MM.1S (cell line): ENCODE measurements around the gene GUCY2C.

Experiments
- DNase-seq: peaks from one replicate; pipeline ENCODE4 v3.0.0-alpha.2; 2015
- H2AFZ ChIP-seq: fragments of 300-600 bp; sonication (generic); 2 replicates; pipeline ENCODE4 v1.6.0; 2016; ENCODE audit warnings: antibody characterized with exemption, low read length
- H3F3A ChIP-seq: fragments of 300-600 bp; sonication (generic); 2 replicates; pipeline ENCODE4 v1.6.1; 2016; ENCODE audit warnings: mild to moderate bottlenecking, antibody characterized with exemption, low read length, moderate library complexity, mixed read lengths; ENCODE audit not compliant: insufficient read depth
- H3K27ac ChIP-seq: fragments of 300-600 bp; sonication (generic); 2 replicates; pipeline ENCODE4 v1.5.1; 2016; ENCODE audit warnings: mild to moderate bottlenecking, low read length
- H3K27me3 ChIP-seq: fragments of 300-600 bp; sonication (generic); replicated peaks from 2 replicates; pipeline ENCODE4 v1.6.0; 2016; ENCODE audit warnings: low read length; ENCODE audit not compliant: insufficient read depth
- H3K36me3 ChIP-seq: fragments of 300-600 bp; sonication (generic); replicated peaks from 2 replicates; pipeline ENCODE4 v1.6.1; 2016; ENCODE audit warnings: mild to moderate bottlenecking, low read length, mixed read lengths; ENCODE audit not compliant: insufficient read depth
- H3K4me1 ChIP-seq: fragments of 300-600 bp; sonication (generic); 2 replicates; pipeline ENCODE4 v1.6.1; 2016; ENCODE audit warnings: low read length, mixed read lengths
- H3K4me2 ChIP-seq: fragments of 300-600 bp; sonication (generic); 2 replicates; pipeline ENCODE4 v1.6.0; 2016; ENCODE audit warnings: low read depth, low read length
- H3K4me3 ChIP-seq: fragments of 300-600 bp; sonication (generic); 2 replicates; pipeline ENCODE4 v1.5.1; 2016; ENCODE audit warnings: low read length, mixed read lengths
- H3K79me2 ChIP-seq: fragments of 300-600 bp; sonication (generic); 2 replicates; pipeline ENCODE4 v1.6.1; 2016; ENCODE audit warnings: mixed run types, low read length, mixed read lengths
- H3K9ac ChIP-seq: fragments of 300-600 bp; sonication (generic); 2 replicates; pipeline ENCODE4 v1.6.1; 2016; ENCODE audit warnings: low read length, mixed read lengths
- H3K9me2 ChIP-seq: fragments of 300-600 bp; sonication (generic); replicated peaks from 2 replicates; pipeline ENCODE4 v1.6.1; 2016; ENCODE audit warnings: mild to moderate bottlenecking, low read length, mixed read lengths; ENCODE audit not compliant: insufficient read depth
- H3K9me3 ChIP-seq: fragments of 300-600 bp; sonication (generic); replicated peaks from 2 replicates; pipeline ENCODE4 v1.6.1; 2016; ENCODE audit warnings: mild to moderate bottlenecking, low read length, mixed read lengths; ENCODE audit not compliant: insufficient read depth
- H4K20me1 ChIP-seq: fragments of 300-600 bp; sonication (generic); 2 replicates; pipeline ENCODE4 v1.6.1; 2016; ENCODE audit warnings: mild to moderate bottlenecking, low read length, moderate library complexity, mixed read lengths; ENCODE audit not compliant: insufficient read depth
- CTCF ChIP-seq: fragments of 300-600 bp; sonication (generic); IDR thresholded peaks from 2 replicates; pipeline ENCODE4 v1.5.1; 2016; ENCODE audit warnings: antibody characterized with exemption, low read length, mixed read lengths
- EZH2 ChIP-seq: fragments of 300-600 bp; sonication (generic); optimal IDR thresholded peaks from 2 replicates; pipeline ENCODE3; 2017; ENCODE audit warnings: low read depth, mild to moderate bottlenecking, antibody characterized with exemption, low read length, mixed read lengths
- EZH2phosphoT487 ChIP-seq: fragments of 300-600 bp; sonication (generic); IDR thresholded peaks from 2 replicates; pipeline ENCODE4 v1.6.1; 2018; ENCODE audit warnings: antibody characterized with exemption, low read length

GUCY2C gene

GRCh38 chr12:14629832-14630710, 66.3 kb downstream of the GUCY2C start:
- Histone ChIP-seq H3K27ac (no peak overlapping the region), H2AFZ (no peak overlapping the region), H3K4me3 (no peak overlapping the region), H4K20me1 (no peaks in the 10 kb centered on the region), H3K4me2 (no peak overlapping the region), H3K9me3 (no peaks in the 10 kb centered on the region), H3K9ac (no peak overlapping the region), H3K79me2 (no peaks in the 10 kb centered on the region), H3K36me3 (no peaks in the 10 kb centered on the region), H3K27me3 (no peaks in the 10 kb centered on the region), H3K4me1 (no peaks in the 10 kb centered on the region), H3K9me2 (no peaks in the 10 kb centered on the region), H3F3A (no peaks in the 10 kb centered on the region)
- DNase-seq, result peak; percentile 56
- no peak for TF ChIP-seq EZH2
- peak; percentile 96 for TF ChIP-seq CTCF

GRCh38 chr12:14628771-14629170, 67.6 kb downstream of the GUCY2C start:
- H3K79me2 ChIP-seq, result no peaks in the 10 kb centered on the region
- no peak for DNase-seq
- no peak overlapping the region for H3K27ac ChIP-seq
- H3K36me3 ChIP-seq, result no peaks in the 10 kb centered on the region
- H3K27me3 ChIP-seq, result no peaks in the 10 kb centered on the region
- H3K9me2 ChIP-seq, result no peaks in the 10 kb centered on the region
- no peak overlapping the region for H3K4me3 ChIP-seq
- TF ChIP-seq EZH2phosphoT487, result no peak
- TF ChIP-seq CTCF, result no peak
- no peak for TF ChIP-seq EZH2
- H3K9me3 ChIP-seq, result no peaks in the 10 kb centered on the region
- no peak overlapping the region for H3K4me2 ChIP-seq
- H4K20me1 ChIP-seq, result no peaks in the 10 kb centered on the region
- no peak overlapping the region for H3K9ac ChIP-seq
- no peaks in the 10 kb centered on the region for H3K4me1 ChIP-seq
- H3F3A ChIP-seq, result no peaks in the 10 kb centered on the region
- H2AFZ ChIP-seq, result no peak overlapping the region

- no peaks in the 10 kb centered on the region for H3K9me2 ChIP-seq
- no peaks in the 10 kb centered on the region for H3K79me2 ChIP-seq
- no peak overlapping the region for H3K4me2 ChIP-seq
- H4K20me1 ChIP-seq, result no peaks in the 10 kb centered on the region
- no peak overlapping the region for H3K27ac ChIP-seq
- no peak overlapping the region for H3K4me3 ChIP-seq
- no peaks in the 10 kb centered on the region for H3K27me3 ChIP-seq
- H2AFZ ChIP-seq, result no peak overlapping the region
- no peaks in the 10 kb centered on the region for H3K36me3 ChIP-seq
- no peak for DNase-seq
- no peak overlapping the region for H3K9ac ChIP-seq
- no peak for TF ChIP-seq EZH2
- no peaks in the 10 kb centered on the region for H3F3A ChIP-seq
- H3K4me1 ChIP-seq, result no peaks in the 10 kb centered on the region
- H3K9me3 ChIP-seq, result no peaks in the 10 kb centered on the region
These were observed 74.6 kb downstream of the GUCY2C start for GRCh38 chr12:14621826-14622225.
